Activated CD8-positive, alpha-beta memory T cell treated with anti-CD3 and anti-CD28 coated beads, Interleukin-2, amount 50 U/mL, for 24 hours (primary cell): ENCODE data around the gene SLC39A7.

Experiments used
- DNase-seq: peaks from one replicate; pipeline ENCODE4 v3.0.0-alpha.2; 2020; ENCODE audit errors: extremely low read depth

Gene SLC39A7

GRCh38 chr6:33236852-33237251 lies 36.2 kb downstream of the SLC39A7 start:
- DNase-seq = no peak

GRCh38 chr6:33237741-33238140 lies 37.1 kb downstream of the SLC39A7 start:
- no peak for DNase-seq

DNA sequence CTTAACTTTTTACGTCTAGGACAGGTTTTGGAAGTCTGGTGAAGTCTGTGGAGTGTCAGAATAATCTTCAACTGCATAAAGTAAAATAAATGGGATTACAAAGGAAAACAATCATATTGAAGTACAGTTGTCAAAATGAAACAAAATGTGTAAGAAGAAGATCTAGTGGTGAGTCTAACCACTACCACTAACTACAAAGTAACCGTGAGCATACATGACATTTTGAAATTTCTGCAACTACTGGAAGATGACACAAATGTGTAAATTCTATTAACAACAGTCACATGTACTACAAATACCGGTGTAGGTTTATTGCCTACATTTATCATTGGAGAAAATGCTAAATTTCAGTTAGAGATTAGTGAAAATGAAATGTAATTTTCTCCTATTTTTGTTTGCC lies 41.3 kb downstream of the SLC39A7 start:
- no peak for DNase-seq

DNA sequence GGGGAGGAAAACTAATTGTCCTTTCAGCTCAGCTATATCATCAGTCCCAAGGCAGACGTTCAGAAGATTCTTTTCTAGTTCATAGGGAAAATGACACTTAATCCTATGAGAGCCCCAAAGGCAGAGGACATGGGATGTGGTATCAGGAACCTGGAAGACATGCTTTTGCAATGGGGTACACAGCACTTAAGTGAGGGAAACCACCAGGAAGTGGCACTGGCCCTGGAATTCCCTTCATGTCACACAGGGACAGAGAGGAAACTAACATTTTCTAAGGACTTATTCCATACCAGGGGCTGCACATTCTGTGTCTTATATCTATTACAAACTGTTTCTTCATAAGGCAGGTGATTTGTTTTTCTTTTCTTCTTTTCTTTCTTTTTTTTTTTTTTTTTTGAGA lies 42.8 kb downstream of the SLC39A7 start:
- DNase-seq = no peak

DNA sequence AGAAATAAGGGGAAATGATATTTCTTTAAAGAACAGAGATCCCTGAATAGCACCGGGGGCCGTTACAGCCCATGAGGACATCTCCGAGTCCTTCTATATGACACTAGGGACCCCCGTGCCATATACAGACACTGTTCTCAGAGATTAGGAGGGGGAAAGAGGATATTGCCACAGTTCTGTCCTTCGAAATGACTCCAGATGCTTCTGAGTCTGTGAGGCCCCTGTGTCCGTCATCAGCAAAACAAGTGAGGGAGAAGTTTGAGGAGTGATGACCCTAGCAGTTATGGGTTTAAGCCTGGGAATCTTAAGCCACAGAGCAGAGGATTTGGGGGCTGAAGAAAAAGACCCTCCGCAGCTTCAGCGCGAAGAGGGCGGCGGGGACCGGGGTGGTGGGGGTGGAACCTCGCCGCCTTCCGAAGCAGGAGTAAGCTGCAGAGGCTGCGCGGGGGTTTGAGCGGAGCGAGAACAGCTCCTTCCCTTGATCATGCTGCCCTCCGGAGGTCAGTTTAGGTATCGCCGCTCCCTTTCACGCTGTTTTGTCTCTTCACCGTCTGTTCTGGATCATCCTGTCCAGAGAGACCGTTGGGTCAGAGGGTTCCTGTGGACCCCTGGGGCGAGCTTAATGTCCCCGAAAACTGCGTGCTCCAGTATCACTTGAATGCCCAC lies 47.4 kb downstream of the SLC39A7 start:
- peak; percentile 88 for DNase-seq

DNA sequence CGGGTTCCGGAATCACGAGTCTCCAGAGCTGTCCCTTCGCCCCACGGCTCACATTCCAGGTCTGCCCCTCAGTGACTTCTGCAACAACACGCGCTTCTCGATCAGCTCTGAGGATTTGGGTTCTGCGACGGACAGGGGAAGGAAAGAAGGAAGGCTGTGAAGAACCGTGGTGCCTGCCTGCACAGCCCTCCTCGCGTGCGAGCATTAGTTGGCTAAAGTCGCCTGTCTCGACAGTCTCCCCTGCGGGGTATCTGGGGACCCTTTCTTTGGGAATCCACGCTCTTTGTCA lies 47.9 kb downstream of the SLC39A7 start:
- no peak for DNase-seq

- DNase-seq = peak; percentile 89
These were observed 48.5 kb downstream of the SLC39A7 start for GRCh38 chr6:33248932-33249731.

- no peak for DNase-seq
These were observed 49.3 kb downstream of the SLC39A7 start for GRCh38 chr6:33249732-33250630.

- no peak for DNase-seq
These were observed 50.1 kb downstream of the SLC39A7 start for GRCh38 chr6:33250731-33251130.

DNA sequence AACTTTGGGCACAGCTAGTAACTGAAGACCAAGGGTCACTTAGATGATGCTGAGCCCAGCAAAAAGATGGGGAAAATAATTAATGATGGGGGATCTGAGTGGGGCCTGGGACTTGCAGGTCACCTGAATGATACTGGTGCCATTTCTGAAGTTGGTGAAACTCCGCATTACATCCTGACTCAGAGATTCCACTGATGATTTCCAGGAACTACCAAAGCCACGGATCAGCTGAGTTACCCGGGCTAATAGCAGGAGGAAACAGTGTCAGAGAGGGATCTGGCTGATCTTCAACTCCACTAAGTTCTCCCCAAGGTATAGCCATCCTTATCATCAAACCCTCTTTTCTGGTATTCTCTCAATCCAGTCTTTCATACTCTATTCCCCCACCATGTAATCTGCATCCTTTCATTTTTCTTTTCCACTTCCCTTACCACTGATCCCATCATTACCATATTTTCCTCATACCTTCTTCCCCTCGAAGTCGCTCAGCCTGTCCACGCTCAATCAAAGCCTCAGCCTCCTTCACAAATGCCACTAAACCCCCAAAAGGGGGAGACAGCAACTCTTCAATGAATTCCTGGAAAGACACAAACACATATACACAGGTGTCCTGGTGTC lies 50.8 kb downstream of the SLC39A7 start:
- DNase-seq = no peak

DNA sequence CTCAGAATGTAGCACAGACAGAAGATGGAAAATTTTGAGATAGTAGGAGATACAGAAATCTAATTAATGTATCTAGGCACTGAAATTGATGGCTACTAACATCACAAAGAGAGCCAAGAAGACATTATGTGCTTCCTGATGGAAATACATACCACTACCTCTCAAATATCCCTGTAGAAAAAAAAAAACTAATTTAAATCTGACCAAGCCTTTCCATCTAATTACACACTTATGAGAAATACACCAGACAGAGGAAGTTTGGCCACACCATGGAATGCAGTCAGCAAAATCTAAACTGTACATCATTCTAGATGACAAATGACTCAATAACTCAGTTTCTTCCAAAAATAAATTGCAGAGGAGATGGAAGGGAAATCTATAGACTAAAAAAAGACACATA lies 52.1 kb downstream of the SLC39A7 start:
- DNase-seq = no peak
